Neural crest cell (in vitro differentiated cells): ENCODE measurements around the gene ZFTA. TPM values are rescaled to one million over a fixed set of nuclear protein-coding genes. Genes with fewer than 3 reads are reported as not detected.

Experiments used
- DNase-seq: peaks from one replicate; pipeline ENCODE4 v3.0.0; 2021; ENCODE audit warnings: low read depth, mixed read lengths, low spot score
- H3K27ac Mint-ChIP-seq: one replicate; pipeline ENCODE4 v1.8.0; 2021; ENCODE audit warnings: mild to moderate bottlenecking, mixed read lengths; ENCODE audit not compliant: unreplicated experiment
- H3K27me3 Mint-ChIP-seq: 2 replicates; pipeline ENCODE4 v1.8.0; 2021; ENCODE audit warnings: low read depth, mild to moderate bottlenecking, mixed read lengths
- H3K36me3 Mint-ChIP-seq: 2 replicates; pipeline ENCODE4 v1.8.0; 2021; ENCODE audit warnings: low read depth, mild to moderate bottlenecking, mixed read lengths
- H3K4me1 Mint-ChIP-seq: 2 replicates; pipeline ENCODE4 v1.8.0; 2021; ENCODE audit warnings: mixed read lengths
- H3K4me3 Mint-ChIP-seq: one replicate; pipeline ENCODE4 v1.8.0; 2021; ENCODE audit warnings: mild to moderate bottlenecking, mixed read lengths
- H3K9me3 Mint-ChIP-seq: 2 replicates; pipeline ENCODE4 v1.8.0; 2021; ENCODE audit warnings: mixed read lengths
- total RNA-seq: library from RNA; stranded (reverse); gene quantifications from 2 replicates; pipeline ENCODE4 v1.2.1, GENCODE V29; 2021
- TF ChIP-seq, protein P1 (sequence below): fragments of 200-600 bp; sonication (generic); conservative IDR thresholded peaks from 2 replicates; pipeline ENCODE4 v1.5.0; 2021; ENCODE audit warnings: antibody characterized with exemption, mild to moderate bottlenecking

Gene ZFTA
- total RNA-seq, 1 donor from 2014 or later = 67.8 TPM

DNA sequence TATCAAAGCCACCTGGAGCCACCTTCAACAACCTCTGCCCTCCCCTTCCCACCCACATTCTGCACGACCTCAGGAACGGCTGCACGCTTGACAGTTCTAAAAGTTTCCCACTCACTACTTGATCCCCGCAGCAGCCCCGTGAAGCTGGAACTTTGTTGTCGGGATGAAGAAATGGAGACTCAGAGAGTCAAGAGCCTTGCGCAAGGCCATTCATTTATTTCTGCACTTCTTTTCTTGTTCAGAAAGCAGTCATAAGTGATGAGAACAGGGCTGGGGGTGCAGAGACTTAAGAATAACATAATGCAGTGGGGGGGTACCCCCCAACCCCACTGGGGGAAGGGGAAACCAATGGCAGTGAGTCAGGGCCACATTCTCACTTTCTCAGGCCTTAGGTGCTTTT lies 2.2 kb upstream of the ZFTA start:
- H3K9me3 Mint-ChIP-seq = no peaks in the 10 kb centered on the region
- no peak overlapping the region for H3K27ac Mint-ChIP-seq
- no peak for DNase-seq
- no peaks in the 10 kb centered on the region for H3K36me3 Mint-ChIP-seq
- TF ChIP-seq, protein P1, sequence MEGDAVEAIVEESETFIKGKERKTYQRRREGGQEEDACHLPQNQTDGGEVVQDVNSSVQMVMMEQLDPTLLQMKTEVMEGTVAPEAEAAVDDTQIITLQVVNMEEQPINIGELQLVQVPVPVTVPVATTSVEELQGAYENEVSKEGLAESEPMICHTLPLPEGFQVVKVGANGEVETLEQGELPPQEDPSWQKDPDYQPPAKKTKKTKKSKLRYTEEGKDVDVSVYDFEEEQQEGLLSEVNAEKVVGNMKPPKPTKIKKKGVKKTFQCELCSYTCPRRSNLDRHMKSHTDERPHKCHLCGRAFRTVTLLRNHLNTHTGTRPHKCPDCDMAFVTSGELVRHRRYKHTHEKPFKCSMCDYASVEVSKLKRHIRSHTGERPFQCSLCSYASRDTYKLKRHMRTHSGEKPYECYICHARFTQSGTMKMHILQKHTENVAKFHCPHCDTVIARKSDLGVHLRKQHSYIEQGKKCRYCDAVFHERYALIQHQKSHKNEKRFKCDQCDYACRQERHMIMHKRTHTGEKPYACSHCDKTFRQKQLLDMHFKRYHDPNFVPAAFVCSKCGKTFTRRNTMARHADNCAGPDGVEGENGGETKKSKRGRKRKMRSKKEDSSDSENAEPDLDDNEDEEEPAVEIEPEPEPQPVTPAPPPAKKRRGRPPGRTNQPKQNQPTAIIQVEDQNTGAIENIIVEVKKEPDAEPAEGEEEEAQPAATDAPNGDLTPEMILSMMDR = no peak
- H3K4me1 Mint-ChIP-seq = peaks cover 34% of the 10 kb centered on the region
- H3K4me3 Mint-ChIP-seq = peak overlapping the region; percentile 92
- peaks cover 26% of the 10 kb centered on the region for H3K27me3 Mint-ChIP-seq

DNA sequence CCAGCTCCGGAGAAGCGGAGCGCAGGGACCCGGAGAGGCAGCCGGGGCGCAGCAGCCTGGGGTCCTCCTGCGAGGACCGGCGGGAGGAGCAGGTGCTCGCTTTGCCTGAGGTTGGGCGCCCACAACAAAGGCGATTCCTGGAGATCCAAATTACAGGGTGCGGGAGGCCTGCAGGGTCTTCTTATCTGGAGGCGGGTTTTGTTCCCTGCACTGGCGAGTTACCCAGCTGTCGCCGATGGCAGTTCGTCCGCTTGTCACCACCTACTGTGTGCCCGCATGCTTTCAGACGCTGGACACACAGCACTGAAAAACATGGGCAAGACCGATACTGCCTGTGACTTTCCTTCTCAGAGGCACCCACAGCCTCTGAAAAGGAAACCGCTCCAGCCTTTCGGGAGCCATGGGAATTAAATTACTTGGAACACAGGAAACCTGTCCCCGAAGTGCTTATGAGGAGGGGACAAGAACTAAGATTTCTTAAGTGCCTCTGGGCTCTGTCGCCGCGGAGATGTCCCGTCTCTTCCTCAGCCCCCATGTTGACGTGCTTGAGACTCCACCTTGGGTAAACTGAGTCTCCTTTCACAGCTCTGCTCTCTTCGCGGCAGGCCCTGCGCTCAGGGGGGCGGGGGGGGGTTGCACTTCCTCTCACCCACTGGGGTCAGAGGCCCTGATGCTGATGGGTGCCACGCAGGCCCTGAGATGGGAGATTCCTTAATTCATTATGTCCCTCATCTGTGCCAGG lies 1.3 kb upstream of the ZFTA start:
- Mint-ChIP-seq H3K27ac (no peak overlapping the region), H3K4me3 (peak overlapping the region; percentile 92), H3K9me3 (no peaks in the 10 kb centered on the region), H3K4me1 (peaks cover 39% of the 10 kb centered on the region), H3K27me3 (peaks cover 26% of the 10 kb centered on the region), H3K36me3 (no peaks in the 10 kb centered on the region)
- TF ChIP-seq, protein P1 = no peak
- DNase-seq = peak; percentile 7

DNA sequence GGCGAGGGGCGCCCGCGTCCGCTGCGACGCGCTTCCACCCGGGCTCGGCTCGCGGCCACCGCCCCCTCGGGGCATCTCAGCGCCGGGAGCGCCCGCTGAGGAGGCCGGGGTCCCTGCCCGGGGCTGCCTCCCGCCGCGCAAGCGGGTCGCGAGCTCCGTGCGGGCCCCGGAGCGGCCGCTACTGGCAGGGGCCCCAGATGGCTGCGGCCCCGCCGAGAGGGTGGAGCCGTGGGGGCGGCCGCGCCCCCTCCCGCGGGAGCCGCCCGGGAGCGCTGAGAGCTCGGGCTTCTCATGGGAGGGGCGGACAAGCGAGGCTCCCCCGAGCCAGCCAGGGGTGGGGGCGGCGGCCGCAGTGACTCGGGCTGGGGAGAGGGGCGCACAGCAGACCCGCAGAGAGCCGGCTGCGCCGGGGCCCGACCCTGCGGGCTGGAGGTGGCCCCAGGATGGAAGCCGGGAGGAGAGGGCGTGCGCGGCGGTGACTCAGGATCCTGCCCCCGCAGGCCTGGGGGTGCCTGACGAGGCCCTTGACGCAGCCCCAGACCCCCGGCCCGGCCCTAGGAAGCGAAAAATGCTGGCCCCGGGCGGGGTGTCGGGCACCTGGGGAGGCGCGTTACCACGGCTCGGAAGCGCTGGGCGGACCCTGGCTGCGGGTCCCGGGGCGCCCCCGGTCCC lies 603 bp upstream of the ZFTA start:
- H3K4me1 Mint-ChIP-seq = peaks cover 39% of the 10 kb centered on the region
- H3K4me3 Mint-ChIP-seq = no peak overlapping the region
- H3K27ac Mint-ChIP-seq = no peak overlapping the region
- DNase-seq = peak; percentile 24
- H3K9me3 Mint-ChIP-seq = no peaks in the 10 kb centered on the region
- H3K27me3 Mint-ChIP-seq = peaks cover 26% of the 10 kb centered on the region
- TF ChIP-seq, protein P1 = no peak
- H3K36me3 Mint-ChIP-seq = no peaks in the 10 kb centered on the region

DNA sequence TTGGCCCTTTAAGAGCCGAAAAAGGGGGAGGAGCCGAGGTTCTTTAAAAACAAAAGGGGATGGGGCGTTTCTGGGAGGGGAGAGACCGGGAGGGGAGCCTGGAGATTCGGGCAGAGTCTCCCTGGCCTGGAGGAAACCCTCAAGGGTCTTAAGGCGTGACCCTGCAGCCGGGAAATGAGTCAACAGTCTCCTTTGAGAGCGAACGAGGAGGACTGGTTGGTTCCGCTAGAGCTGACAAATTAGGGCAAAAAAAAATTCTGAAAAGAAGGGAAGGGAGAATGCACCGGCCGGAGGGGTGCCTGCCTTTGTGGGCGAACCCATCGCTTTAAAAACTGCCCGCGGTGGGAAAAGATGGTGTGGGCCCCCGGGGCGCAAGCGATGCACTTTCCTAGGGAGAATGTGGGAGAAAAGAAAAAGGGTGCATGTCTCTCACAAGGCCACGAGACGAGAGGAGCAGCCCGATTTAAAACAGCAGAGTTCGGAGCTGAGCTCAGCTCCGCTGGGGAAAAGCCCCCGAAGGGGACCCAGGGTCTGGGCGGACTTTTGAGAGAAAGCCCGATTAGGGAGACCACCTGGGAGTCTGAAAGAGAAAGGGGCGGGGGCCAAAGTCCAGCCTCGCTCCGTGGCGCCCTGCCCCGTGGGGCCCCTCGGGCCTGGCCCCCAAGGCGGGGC lies 874 bp downstream of the ZFTA start:
- Mint-ChIP-seq H3K27me3 (peaks cover 26% of the 10 kb centered on the region), H3K27ac (peak overlapping the region; percentile 72), H3K36me3 (no peaks in the 10 kb centered on the region), H3K4me1 (peaks cover 39% of the 10 kb centered on the region), H3K4me3 (peak overlapping the region; percentile 96), H3K9me3 (no peaks in the 10 kb centered on the region)
- TF ChIP-seq, protein P1 = no peak
- DNase-seq = peak; percentile 57

DNA sequence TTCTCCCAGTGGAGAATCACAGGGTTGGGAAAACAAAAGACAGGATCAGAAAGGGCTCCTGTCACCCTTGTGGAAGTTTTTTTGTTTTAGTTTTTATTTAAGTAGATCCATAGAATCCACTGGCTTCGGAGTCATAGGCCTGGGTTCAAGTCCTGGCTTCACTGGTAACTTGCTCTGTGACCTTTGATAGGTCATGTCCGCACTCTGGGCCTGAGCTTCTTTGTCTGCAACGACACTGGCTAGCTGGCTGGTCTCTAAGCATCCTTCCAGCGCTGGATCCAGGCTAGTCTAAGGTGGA lies 1.4 kb downstream of the ZFTA start:
- TF ChIP-seq, protein P1 = no peak
- H3K27ac Mint-ChIP-seq = peak overlapping the region; percentile 72
- H3K4me3 Mint-ChIP-seq = peak overlapping the region; percentile 96
- H3K4me1 Mint-ChIP-seq = peaks cover 42% of the 10 kb centered on the region
- peaks cover 25% of the 10 kb centered on the region for H3K27me3 Mint-ChIP-seq
- no peaks in the 10 kb centered on the region for H3K9me3 Mint-ChIP-seq
- DNase-seq = no peak
- H3K36me3 Mint-ChIP-seq = no peaks in the 10 kb centered on the region
